ENCODE results near the gene WNT3.

Gene WNT3

DNA sequence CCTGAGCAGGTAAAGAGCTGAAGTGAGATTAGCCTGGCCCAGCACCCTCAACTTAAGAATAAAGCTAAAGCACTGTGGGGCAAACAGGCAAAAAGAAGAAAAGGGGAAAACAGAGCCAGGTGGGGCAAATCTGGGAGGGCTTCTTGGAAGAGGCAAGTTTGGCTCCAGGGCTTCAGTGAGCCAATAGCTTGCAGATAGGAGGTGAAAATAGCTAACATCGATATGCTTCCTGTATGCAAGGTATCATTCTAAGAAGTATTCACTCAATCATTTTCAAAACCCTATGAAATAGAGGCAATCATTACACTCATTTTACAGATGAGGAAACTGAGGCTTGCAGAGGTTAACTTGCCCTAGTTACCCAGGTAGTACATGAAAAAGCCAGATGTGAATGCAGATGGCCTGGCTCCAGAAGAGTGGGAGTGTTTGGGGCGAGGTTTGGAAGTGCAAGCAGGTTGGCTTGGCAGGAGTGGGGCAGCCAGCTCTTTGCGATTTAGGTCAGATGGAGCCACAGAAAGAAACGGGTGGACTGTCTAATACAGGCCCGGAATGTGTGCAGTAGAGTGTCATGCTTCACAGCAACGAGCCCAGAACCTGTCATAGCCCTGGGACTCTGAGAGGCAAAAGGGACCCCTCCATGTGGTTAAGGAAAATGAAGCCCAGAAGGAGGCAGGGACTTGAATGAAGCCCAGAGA lies 5.7 kb downstream of the WNT3 start:
- Histone ChIP-seq H3K27me3 (ENCODE audit: control insufficient read depth in 1 of 2, insufficient read depth in 2 of 2, low read length in 2 of 2) (peaks cover 26 to 39% of the 10 kb centered on the region in 2 donors), H3K9ac (ENCODE audit: low read length in 2 of 2) (no peak overlapping the region), H3K27ac (ENCODE audit: low read length) (no peak overlapping the region), H3K36me3 (ENCODE audit: control insufficient read depth in 2 of 2, insufficient read depth in 2 of 2, low read length in 2 of 2) (no peaks in the 10 kb centered on the region), H3K9me3 (ENCODE audit: control insufficient read depth in 2 of 2, low read length in 2 of 2) (no peaks in the 10 kb centered on the region), H3K4me3 (ENCODE audit: low read length in 2 of 2) (no peak overlapping the region), H3K4me1 (ENCODE audit: control insufficient read depth, insufficient read depth, low read length) (peaks cover 5% of the 10 kb centered on the region)

DNA sequence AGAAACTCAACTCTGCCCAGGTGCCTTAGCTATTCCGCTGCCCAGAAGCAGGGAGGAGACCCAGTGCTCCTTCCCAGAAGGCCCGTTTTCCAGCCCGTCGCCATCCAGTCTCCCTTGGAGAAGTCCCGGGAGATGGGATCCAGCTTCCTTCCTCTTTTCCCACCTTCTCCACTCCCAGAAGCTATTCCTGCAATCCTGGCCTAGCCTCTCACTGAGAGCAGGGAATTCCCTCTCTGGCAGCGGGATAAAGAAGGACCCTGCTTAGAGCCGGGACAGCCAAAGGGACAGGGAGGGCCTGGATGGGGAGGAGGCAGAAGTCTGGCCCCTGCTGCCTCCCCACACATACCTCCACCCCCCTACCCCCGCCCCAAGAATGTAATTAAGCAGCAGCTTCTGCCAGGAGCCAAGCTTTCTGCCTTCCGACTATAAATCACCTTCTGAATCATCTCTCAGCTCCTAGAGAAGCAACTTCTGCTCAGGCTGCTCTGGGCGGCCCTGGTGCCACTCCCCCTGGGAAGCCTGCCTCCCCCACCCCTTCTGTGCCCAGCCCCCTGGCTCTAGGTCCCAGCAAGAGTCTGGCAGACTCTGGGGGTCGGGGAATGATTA lies 6.4 kb downstream of the WNT3 start:
- Histone ChIP-seq H3K4me3 (ENCODE audit: low read length in 2 of 2) (no peak overlapping the region), H3K36me3 (ENCODE audit: control insufficient read depth in 2 of 2, insufficient read depth in 2 of 2, low read length in 2 of 2) (no peaks in the 10 kb centered on the region), H3K9me3 (ENCODE audit: control insufficient read depth in 2 of 2, low read length in 2 of 2) (no peaks in the 10 kb centered on the region), H3K27me3 (ENCODE audit: control insufficient read depth in 1 of 2, insufficient read depth in 2 of 2, low read length in 2 of 2) (peaks cover 19 to 32% of the 10 kb centered on the region in 2 donors), H3K27ac (ENCODE audit: low read length) (no peak overlapping the region), H3K4me1 (ENCODE audit: control insufficient read depth, insufficient read depth, low read length) (peaks cover 5% of the 10 kb centered on the region), H3K9ac (ENCODE audit: low read length in 2 of 2) (no peak overlapping the region)

DNA sequence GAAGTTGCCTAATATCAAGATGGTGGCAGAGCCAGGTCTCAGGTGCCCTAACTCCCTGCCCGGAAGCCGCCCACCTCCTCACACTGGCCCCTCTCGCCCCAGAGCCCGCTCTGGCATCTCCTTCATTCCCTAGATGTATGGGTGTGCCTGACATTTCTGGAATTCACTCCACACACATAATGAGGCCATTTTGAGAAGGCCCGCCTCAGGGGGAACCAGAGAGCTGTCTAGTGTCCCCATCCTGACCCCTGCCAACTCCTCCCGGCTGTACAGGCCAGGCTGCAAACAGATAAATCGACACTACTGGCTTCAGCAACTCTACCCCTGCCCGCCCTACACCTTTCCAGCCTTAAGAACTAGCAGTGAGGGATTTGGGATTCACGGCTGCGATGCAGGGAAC lies 7.7 kb downstream of the WNT3 start:
- Histone ChIP-seq H3K27me3 (ENCODE audit: control insufficient read depth in 1 of 2, insufficient read depth in 2 of 2, low read length in 2 of 2) (peaks cover 10 to 23% of the 10 kb centered on the region in 2 donors), H3K36me3 (ENCODE audit: control insufficient read depth in 2 of 2, insufficient read depth in 2 of 2, low read length in 2 of 2) (no peaks in the 10 kb centered on the region), H3K4me1 (ENCODE audit: control insufficient read depth, insufficient read depth, low read length) (peaks cover 5% of the 10 kb centered on the region), H3K9me3 (ENCODE audit: control insufficient read depth in 2 of 2, low read length in 2 of 2) (no peaks in the 10 kb centered on the region), H3K27ac (ENCODE audit: low read length) (no peak overlapping the region), H3K4me3 (ENCODE audit: low read length in 2 of 2) (no peak overlapping the region), H3K9ac (ENCODE audit: low read length in 2 of 2) (no peak overlapping the region)

DNA sequence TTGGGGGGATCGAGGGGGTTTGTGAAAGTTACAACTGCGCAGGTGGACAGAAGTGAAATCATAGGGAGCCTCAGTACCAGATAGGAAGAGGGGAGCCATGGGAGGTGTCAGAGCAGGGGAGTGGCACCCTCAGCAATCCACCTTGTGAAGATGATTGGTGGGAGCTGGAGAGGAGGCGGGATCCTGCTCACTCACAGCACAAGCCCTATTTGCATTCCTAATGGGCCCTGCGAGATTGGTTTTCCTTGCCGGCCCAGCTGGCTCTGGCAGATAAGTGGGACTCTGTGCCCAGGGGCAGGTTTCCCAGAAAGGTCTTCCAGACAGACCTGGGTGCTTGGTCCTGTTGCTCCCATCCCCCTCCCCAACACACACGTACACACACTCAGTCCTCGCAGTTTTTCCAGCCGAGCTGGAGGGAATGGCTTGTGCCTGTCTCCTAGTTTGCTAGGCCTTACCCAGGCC lies 9.4 kb downstream of the WNT3 start:
- Histone ChIP-seq H3K4me1 (ENCODE audit: control insufficient read depth, insufficient read depth, low read length) (peaks cover 5% of the 10 kb centered on the region), H3K9ac (ENCODE audit: low read length in 2 of 2) (no peak overlapping the region), H3K27me3 (ENCODE audit: control insufficient read depth in 1 of 2, insufficient read depth in 2 of 2, low read length in 2 of 2) (peaks cover 4 to 10% of the 10 kb centered on the region in 2 donors), H3K4me3 (ENCODE audit: low read length in 2 of 2) (no peak overlapping the region), H3K27ac (ENCODE audit: low read length) (no peak overlapping the region), H3K9me3 (ENCODE audit: control insufficient read depth in 2 of 2, low read length in 2 of 2) (no peaks in the 10 kb centered on the region), H3K36me3 (ENCODE audit: control insufficient read depth in 2 of 2, insufficient read depth in 2 of 2, low read length in 2 of 2) (no peaks in the 10 kb centered on the region)

DNA sequence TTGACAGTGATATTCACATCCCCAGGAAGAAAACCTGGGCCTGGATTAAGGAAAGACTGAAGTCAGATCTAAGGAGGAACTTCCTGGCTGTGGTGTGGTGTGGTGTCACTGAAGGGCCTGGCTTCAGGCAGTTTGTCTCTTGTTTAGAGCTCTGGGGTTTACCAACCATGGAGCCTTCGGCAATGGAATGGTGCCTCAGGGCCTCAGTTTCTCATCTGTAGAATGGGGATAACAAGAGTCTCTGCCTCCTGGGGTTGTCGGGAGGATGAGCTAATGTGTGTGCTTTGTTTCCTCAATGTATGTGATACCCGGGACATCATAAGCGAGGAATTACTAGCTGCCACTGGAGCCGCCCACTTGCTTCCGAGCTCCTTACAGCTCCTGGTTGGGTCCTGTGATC lies 12.7 kb downstream of the WNT3 start:
- no peaks in the 10 kb centered on the region for H3K36me3 ChIP-seq (ENCODE audit: control insufficient read depth in 2 of 2, insufficient read depth in 2 of 2, low read length in 2 of 2)
- no peaks in the 10 kb centered on the region for H3K9me3 ChIP-seq (ENCODE audit: control insufficient read depth in 2 of 2, low read length in 2 of 2)
- no peak overlapping the region for H3K9ac ChIP-seq (ENCODE audit: low read length in 2 of 2)
- H3K27ac ChIP-seq (ENCODE audit: low read length): no peak overlapping the region
- no peaks in the 10 kb centered on the region for H3K4me1 ChIP-seq (ENCODE audit: control insufficient read depth, insufficient read depth, low read length)
- H3K27me3 ChIP-seq (ENCODE audit: control insufficient read depth in 1 of 2, insufficient read depth in 2 of 2, low read length in 2 of 2): peaks cover 0 to 4% of the 10 kb centered on the region in 2 donors
- H3K4me3 ChIP-seq (ENCODE audit: low read length in 2 of 2): no peak overlapping the region

DNA sequence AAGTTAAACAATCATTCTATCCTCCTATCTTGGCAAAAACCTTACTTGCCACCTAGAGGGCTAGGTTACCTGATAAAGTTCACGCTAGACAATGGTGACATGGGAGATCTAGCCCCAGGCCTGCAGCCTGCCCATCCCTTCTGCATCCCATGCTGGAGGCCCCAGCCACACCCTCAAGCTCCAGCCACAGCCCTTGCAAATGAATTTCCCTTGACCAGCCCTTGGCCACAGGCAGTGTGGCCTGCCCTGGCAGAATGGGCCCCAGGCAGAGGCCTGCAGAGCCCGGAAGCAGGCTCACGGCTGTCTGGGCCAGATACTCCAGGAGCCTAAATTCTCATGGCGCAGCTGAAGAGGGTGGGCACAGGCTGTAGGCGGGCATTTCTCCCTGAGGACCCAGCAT lies 14.9 kb downstream of the WNT3 start:
- H3K9me3 ChIP-seq (ENCODE audit: control insufficient read depth in 2 of 2, low read length in 2 of 2): no peaks in the 10 kb centered on the region
- no peak overlapping the region for H3K4me3 ChIP-seq (ENCODE audit: low read length in 2 of 2)
- H3K4me1 ChIP-seq (ENCODE audit: control insufficient read depth, insufficient read depth, low read length): no peaks in the 10 kb centered on the region
- H3K27me3 ChIP-seq (ENCODE audit: control insufficient read depth in 1 of 2, insufficient read depth in 2 of 2, low read length in 2 of 2): no peaks in the 10 kb centered on the region
- H3K27ac ChIP-seq (ENCODE audit: low read length): no peak overlapping the region
- no peak overlapping the region for H3K9ac ChIP-seq (ENCODE audit: low read length in 2 of 2)
- H3K36me3 ChIP-seq (ENCODE audit: control insufficient read depth in 2 of 2, insufficient read depth in 2 of 2, low read length in 2 of 2): no peaks in the 10 kb centered on the region

DNA sequence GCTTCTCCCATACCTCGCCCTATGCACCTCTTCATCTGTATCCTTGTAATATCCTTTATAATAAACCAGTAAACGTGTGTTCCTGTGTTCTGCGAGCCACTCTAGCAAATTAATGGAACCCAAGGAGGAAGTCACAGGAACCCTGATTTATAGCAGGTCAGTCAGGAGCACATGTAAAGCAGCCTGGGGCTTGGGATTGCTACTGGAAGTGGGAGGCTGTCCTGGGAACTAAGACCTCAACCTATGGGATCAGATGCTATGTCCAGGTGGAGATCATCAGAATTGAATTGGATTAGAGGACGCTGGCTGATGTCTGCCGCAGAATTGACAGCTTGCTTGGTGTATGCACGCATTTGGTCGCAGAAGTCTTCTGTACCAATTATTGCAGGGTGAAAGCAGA lies 15.7 kb downstream of the WNT3 start:
- Histone ChIP-seq H3K4me1 (ENCODE audit: control insufficient read depth, insufficient read depth, low read length) (no peaks in the 10 kb centered on the region), H3K27me3 (ENCODE audit: control insufficient read depth in 1 of 2, insufficient read depth in 2 of 2, low read length in 2 of 2) (no peaks in the 10 kb centered on the region), H3K36me3 (ENCODE audit: control insufficient read depth in 2 of 2, insufficient read depth in 2 of 2, low read length in 2 of 2) (no peaks in the 10 kb centered on the region), H3K9me3 (ENCODE audit: control insufficient read depth in 2 of 2, low read length in 2 of 2) (no peaks in the 10 kb centered on the region), H3K4me3 (ENCODE audit: low read length in 2 of 2) (no peak overlapping the region), H3K27ac (ENCODE audit: low read length) (no peak overlapping the region), H3K9ac (ENCODE audit: low read length in 2 of 2) (no peak overlapping the region)

DNA sequence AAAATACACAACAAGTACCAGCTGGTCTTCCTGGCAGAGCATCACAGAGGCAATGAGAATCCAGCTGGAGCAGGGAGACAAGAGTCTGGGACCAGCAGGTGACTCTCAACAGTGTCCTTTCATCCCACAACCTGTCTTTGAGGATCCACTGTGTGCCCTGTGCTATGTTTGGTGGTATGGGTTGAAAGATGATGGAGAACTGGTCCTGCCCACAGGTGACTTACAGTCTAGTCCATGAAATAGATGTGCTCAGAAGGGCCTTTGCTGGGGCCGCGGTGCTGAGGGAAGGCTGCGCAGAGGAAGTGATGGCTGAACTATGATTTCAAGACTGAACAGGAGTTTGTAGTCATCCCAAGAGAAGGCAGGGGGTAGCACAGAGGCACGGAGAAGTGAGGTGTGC lies 17.9 kb downstream of the WNT3 start:
- Histone ChIP-seq H3K4me1 (ENCODE audit: control insufficient read depth, insufficient read depth, low read length) (no peaks in the 10 kb centered on the region), H3K4me3 (ENCODE audit: low read length in 2 of 2) (no peak overlapping the region), H3K9me3 (ENCODE audit: control insufficient read depth in 2 of 2, low read length in 2 of 2) (no peaks in the 10 kb centered on the region), H3K27me3 (ENCODE audit: control insufficient read depth in 1 of 2, insufficient read depth in 2 of 2, low read length in 2 of 2) (peaks cover 0 to 1% of the 10 kb centered on the region in 2 donors), H3K36me3 (ENCODE audit: control insufficient read depth in 2 of 2, insufficient read depth in 2 of 2, low read length in 2 of 2) (no peaks in the 10 kb centered on the region), H3K27ac (ENCODE audit: low read length) (no peak overlapping the region), H3K9ac (ENCODE audit: low read length in 2 of 2) (no peak overlapping the region)

DNA sequence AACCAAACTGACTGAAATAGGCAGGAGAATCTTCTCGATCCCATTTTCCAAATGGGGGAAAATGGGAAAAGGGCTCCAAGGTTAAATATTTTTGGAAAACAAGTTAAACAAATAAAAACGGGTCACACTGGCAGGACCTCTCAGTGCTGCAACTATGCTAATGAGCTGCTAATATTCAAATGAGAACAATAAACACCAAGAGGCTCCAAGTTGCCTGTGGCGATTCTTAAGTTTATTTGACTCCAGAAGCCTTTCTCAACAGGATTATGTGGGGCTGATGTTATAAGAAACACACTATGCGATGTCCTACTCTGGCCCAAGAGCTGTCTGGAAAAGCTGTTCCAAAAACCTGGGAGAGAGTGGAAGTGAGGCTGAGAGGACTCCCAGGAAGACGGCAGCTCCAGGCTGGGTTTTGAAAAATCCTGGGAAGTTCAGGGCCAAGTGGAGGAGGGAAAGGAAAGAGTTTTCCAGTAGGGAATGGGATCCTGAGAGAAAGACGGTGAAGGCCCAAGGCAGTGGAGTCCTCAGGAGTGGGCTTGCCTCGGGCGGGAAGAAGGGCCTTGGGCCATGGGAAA lies 21.4 kb downstream of the WNT3 start:
- Histone ChIP-seq H3K4me1 (ENCODE audit: control insufficient read depth, insufficient read depth, low read length) (no peaks in the 10 kb centered on the region), H3K27me3 (ENCODE audit: control insufficient read depth in 1 of 2, insufficient read depth in 2 of 2, low read length in 2 of 2) (peaks cover 0 to 15% of the 10 kb centered on the region in 2 donors), H3K9me3 (ENCODE audit: control insufficient read depth in 2 of 2, low read length in 2 of 2) (no peaks in the 10 kb centered on the region), H3K9ac (ENCODE audit: low read length in 2 of 2) (no peak overlapping the region), H3K36me3 (ENCODE audit: control insufficient read depth in 2 of 2, insufficient read depth in 2 of 2, low read length in 2 of 2) (no peaks in the 10 kb centered on the region), H3K4me3 (ENCODE audit: low read length in 2 of 2) (no peak overlapping the region), H3K27ac (ENCODE audit: low read length) (no peak overlapping the region)

DNA sequence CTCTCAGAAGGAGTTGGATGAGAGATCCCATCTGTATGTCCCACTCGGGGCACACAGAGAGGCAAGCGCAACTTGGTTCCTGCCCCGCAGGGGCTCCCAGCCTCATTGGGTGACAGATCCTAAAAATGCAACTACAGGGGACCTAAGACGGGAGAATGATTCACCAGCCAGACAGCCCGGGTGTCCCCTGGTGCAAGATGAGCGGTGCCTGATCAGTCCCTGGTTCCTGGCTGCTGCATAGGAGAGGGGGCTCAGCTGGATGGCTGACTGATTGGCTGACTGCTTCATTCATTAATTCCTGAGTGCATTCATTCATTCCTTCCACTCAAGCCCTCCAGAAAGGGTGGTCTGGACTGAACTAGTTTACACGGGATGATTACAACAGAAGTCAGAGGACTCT lies 22.0 kb downstream of the WNT3 start:
- no peaks in the 10 kb centered on the region for H3K36me3 ChIP-seq (ENCODE audit: control insufficient read depth in 2 of 2, insufficient read depth in 2 of 2, low read length in 2 of 2)
- H3K9ac ChIP-seq (ENCODE audit: low read length in 2 of 2): no peak overlapping the region
- no peaks in the 10 kb centered on the region for H3K9me3 ChIP-seq (ENCODE audit: control insufficient read depth in 2 of 2, low read length in 2 of 2)
- no peak overlapping the region for H3K27ac ChIP-seq (ENCODE audit: low read length)
- peaks cover 0 to 15% of the 10 kb centered on the region in 2 donors for H3K27me3 ChIP-seq (ENCODE audit: control insufficient read depth in 1 of 2, insufficient read depth in 2 of 2, low read length in 2 of 2)
- H3K4me3 ChIP-seq (ENCODE audit: low read length in 2 of 2): no peak overlapping the region
- no peaks in the 10 kb centered on the region for H3K4me1 ChIP-seq (ENCODE audit: control insufficient read depth, insufficient read depth, low read length)

DNA sequence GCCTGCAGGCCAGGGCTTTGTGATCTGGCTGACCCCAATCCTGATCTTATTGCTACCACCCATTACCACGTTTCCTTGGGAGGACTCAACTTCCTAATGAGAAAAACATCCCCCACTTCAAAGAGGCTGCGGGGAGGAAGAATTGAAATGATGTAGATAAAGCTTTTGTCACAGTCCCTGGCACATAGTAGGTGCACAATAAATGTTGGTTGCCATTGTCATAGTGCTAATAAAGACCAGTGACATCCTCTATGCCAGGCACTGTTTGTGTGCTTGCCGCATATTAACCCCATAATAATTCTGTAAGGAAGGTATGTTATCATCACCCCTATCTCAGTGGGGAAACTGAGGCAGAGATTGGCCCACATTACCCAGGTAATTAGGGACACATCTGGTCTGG lies 22.4 kb downstream of the WNT3 start:
- Histone ChIP-seq H3K4me3 (ENCODE audit: low read length in 2 of 2) (no peak overlapping the region), H3K27me3 (ENCODE audit: control insufficient read depth in 1 of 2, insufficient read depth in 2 of 2, low read length in 2 of 2) (peaks cover 0 to 15% of the 10 kb centered on the region in 2 donors), H3K36me3 (ENCODE audit: control insufficient read depth in 2 of 2, insufficient read depth in 2 of 2, low read length in 2 of 2) (no peaks in the 10 kb centered on the region), H3K4me1 (ENCODE audit: control insufficient read depth, insufficient read depth, low read length) (no peaks in the 10 kb centered on the region), H3K9me3 (ENCODE audit: control insufficient read depth in 2 of 2, low read length in 2 of 2) (no peaks in the 10 kb centered on the region), H3K9ac (ENCODE audit: low read length in 2 of 2) (no peak overlapping the region), H3K27ac (ENCODE audit: low read length) (no peak overlapping the region)
